SU-DHL-6 (cell line): ENCODE data around the gene TSPO.
A peak's percentile ranks its signal among the peaks of the same experiment; 100 is the strongest.

Source experiments
- H2AFZ ChIP-seq: fragments of 200-600 bp; sonication (generic); 2 replicates; pipeline ENCODE4 v1.6.1; 2014; ENCODE audit warnings: low read depth, mild to moderate bottlenecking, moderate library complexity, mixed read lengths, antibody characterized with exemption, low read length; ENCODE audit not compliant: severe bottlenecking
- H3F3A ChIP-seq: fragments of 200-600 bp; shearing (Covaris generic); 2 replicates; pipeline ENCODE4 v1.6.0; 2016; ENCODE audit warnings: antibody characterized with exemption, mild to moderate bottlenecking; ENCODE audit not compliant: insufficient read depth
- H3K27ac ChIP-seq: fragments of 200-600 bp; sonication (generic); 2 replicates; pipeline ENCODE4 v1.5.1; 2016; ENCODE audit warnings: low read depth, mild to moderate bottlenecking, low read length, moderate library complexity, mixed read lengths
- H3K27me3 ChIP-seq: fragments of 200-600 bp; sonication (generic), shearing (Covaris generic); 2 replicates; pipeline ENCODE4 v1.6.0; 2014; ENCODE audit warnings: mild to moderate bottlenecking, low read length
- H3K36me3 ChIP-seq: fragments of 200-600 bp; sonication (generic); 2 replicates; pipeline ENCODE4 v1.6.1; 2014; ENCODE audit warnings: mild to moderate bottlenecking, low read length, mixed read lengths
- H3K4me2 ChIP-seq: fragments of 300-600, 200-600 bp; shearing (Covaris generic), sonication (generic); 2 replicates; pipeline ENCODE4 v1.6.0; 2014; ENCODE audit warnings: low read length, low read depth, mild to moderate bottlenecking; ENCODE audit not compliant: poor library complexity, severe bottlenecking
- H3K4me3 ChIP-seq: fragments of 200-600 bp; sonication (generic); 2 replicates; pipeline ENCODE4 v1.5.1; 2014; ENCODE audit warnings: antibody characterized with exemption, low read length, mild to moderate bottlenecking, mixed read lengths; ENCODE audit not compliant: insufficient read depth, poor library complexity, severe bottlenecking
- H3K79me2 ChIP-seq: fragments of 200-600 bp; sonication (generic); 2 replicates; pipeline ENCODE4 v1.6.1; 2014; ENCODE audit warnings: mild to moderate bottlenecking, low read length, moderate library complexity; ENCODE audit not compliant: insufficient read depth
- H3K9ac ChIP-seq: fragments of 200-600 bp; sonication (generic); 2 replicates; pipeline ENCODE4 v1.7.0; 2014; ENCODE audit warnings: mild to moderate bottlenecking, low read length
- H3K9me2 ChIP-seq: fragments of 200-600 bp; sonication (generic); replicated peaks from 2 replicates; pipeline ENCODE4 v1.6.1; 2014; ENCODE audit warnings: low read length; ENCODE audit not compliant: insufficient read depth
- H3K9me3 ChIP-seq: fragments of 200-600 bp; sonication (generic); 2 replicates; pipeline ENCODE4 v1.6.1; 2014; ENCODE audit warnings: low read length, mixed read lengths; ENCODE audit not compliant: insufficient read depth
- H4K20me1 ChIP-seq: fragments of 200-600 bp; sonication (generic); 2 replicates; pipeline ENCODE4 v1.6.1; 2014; ENCODE audit warnings: low read depth, mild to moderate bottlenecking, antibody characterized with exemption, low read length, moderate library complexity, mixed read lengths
- EZH2phosphoT487 ChIP-seq: fragments of 200-600 bp; sonication (generic), shearing (Covaris generic); conservative IDR thresholded peaks from 2 replicates; pipeline ENCODE4 v1.6.1; 2018; ENCODE audit warnings: mild to moderate bottlenecking, antibody characterized with exemption, low read length, moderate library complexity, mixed read lengths
- TF ChIP-seq, protein P1 (sequence below): fragments of 200-600 bp; sonication (generic); IDR thresholded peaks from one replicate; pipeline ENCODE4 v1.5.1; 2017; ENCODE audit warnings: antibody characterized with exemption, mild to moderate bottlenecking, low read length, moderate library complexity; ENCODE audit not compliant: insufficient read depth, poor library complexity, severe bottlenecking

The TSPO gene

DNA sequence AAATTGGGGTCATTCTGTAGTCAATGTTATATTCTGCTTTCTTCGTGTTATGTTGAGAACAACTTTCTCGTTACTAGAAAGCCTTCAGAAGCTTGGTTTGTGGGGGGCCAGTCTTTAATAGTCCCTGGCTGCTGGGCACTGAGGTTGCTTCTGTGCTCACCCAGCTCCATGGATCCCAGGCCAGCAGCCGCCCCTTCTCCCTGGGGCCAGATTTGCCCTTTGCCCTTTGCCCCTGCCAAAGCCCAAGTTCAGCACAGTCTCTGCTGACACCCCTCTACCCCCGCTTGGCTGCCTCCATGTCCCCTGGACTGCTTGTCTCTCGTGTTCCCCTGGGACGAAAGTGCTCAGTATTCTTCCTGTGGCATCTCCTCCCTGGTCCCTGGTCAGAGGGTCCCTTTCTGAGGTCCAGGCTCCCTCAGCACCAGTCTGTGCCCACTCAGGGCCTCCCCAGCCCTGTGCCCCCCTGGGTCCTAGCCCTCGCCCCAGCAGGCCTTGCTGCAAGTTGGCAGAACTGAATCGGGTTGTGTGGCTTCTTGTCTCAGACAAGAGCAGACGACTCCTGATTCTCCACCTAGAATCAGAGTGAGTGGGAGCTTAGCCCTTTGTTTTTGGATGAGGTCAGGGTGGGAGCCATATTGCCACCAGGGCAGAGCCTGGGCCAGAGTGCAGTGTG is 6.7 kb downstream of the TSPO start:
- Histone ChIP-seq H3K27ac (no peak overlapping the region), H3K36me3 (no peaks in the 10 kb centered on the region), H3K27me3 (no peaks in the 10 kb centered on the region), H3K4me3 (no peak overlapping the region), H3F3A (no peaks in the 10 kb centered on the region), H3K9me2 (no peaks in the 10 kb centered on the region), H3K9ac (no peak overlapping the region), H3K9me3 (no peaks in the 10 kb centered on the region), H3K79me2 (no peaks in the 10 kb centered on the region), H4K20me1 (no peaks in the 10 kb centered on the region), H3K4me2 (no peak overlapping the region), H2AFZ (no peak overlapping the region)
- no peak for TF ChIP-seq EZH2phosphoT487
- TF ChIP-seq, protein P1, sequence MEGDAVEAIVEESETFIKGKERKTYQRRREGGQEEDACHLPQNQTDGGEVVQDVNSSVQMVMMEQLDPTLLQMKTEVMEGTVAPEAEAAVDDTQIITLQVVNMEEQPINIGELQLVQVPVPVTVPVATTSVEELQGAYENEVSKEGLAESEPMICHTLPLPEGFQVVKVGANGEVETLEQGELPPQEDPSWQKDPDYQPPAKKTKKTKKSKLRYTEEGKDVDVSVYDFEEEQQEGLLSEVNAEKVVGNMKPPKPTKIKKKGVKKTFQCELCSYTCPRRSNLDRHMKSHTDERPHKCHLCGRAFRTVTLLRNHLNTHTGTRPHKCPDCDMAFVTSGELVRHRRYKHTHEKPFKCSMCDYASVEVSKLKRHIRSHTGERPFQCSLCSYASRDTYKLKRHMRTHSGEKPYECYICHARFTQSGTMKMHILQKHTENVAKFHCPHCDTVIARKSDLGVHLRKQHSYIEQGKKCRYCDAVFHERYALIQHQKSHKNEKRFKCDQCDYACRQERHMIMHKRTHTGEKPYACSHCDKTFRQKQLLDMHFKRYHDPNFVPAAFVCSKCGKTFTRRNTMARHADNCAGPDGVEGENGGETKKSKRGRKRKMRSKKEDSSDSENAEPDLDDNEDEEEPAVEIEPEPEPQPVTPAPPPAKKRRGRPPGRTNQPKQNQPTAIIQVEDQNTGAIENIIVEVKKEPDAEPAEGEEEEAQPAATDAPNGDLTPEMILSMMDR, result no peak

DNA sequence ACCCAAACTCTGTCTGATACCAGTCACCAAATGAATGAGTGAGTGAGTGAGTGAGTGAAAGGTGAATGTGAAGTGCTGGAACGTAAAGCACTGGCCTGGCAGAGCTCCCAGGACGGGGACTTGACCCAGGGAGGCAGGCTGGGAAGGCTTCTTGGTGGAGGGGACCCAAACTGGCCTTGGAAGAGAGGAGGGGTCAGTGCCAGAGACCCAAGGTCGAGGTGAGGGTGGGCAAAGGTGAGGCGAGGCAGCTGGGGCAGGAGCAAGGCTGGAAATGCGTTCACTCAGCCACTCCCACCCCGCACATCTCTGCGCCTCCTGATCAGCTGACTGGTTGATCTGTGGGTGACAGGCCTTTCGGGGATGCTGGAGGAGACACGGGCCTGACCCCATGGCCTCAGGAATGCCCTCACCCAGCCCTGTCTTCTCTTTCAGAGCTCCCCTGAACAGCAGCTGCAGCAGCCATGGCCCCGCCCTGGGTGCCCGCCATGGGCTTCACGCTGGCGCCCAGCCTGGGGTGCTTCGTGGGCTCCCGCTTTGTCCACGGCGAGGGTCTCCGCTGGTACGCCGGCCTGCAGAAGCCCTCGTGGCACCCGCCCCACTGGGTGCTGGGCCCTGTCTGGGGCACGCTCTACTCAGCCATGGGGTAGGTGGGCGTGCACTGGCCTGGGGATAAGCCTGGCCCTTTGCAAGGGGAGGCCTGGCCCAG is 7.6 kb downstream of the TSPO start:
- Histone ChIP-seq H3K27me3 (no peaks in the 10 kb centered on the region), H3K9ac (no peak overlapping the region)
- no peak for TF ChIP-seq EZH2phosphoT487
- TF ChIP-seq, protein P1, result no peak

DNA sequence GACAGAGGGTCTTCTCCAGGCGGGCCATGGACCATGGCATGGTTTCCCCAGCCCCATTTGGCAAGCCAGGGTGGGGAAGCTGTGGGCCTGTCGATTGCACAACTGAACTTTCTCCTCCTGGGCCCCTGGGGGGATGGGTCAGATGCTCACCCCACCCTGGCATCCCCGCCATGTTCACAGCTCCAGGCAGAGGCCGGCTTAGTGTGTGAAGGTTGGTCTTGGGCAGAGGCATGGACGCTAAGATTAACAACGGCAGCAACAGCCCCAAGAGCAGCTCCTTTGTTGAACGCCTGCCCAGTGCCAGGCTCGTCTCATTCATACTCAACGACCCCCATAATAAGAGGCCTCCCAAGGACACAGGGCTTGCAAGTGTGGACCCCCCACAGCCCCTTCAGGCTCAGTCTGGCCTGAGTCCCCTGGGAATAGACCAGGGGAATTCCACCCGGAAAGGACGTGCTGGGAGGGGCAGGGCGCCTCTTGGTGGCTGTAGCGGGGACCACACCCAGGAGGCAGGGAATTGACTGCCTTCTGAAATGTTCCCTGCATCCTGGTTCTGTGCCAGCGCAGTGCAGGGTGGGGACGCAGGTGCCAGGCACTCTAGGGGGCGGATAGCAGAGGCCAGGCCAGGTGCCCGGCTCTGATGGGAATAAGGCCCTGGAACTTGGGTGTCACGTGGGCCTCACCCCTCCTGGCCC is 8.3 kb downstream of the TSPO start:
- TF ChIP-seq EZH2phosphoT487, result no peak
- TF ChIP-seq, protein P1, result peak; percentile 17
- H3K79me2 ChIP-seq, result no peaks in the 10 kb centered on the region
- no peaks in the 10 kb centered on the region for H3F3A ChIP-seq
- H3K36me3 ChIP-seq, result no peaks in the 10 kb centered on the region
- no peak overlapping the region for H3K9ac ChIP-seq
- no peaks in the 10 kb centered on the region for H3K9me2 ChIP-seq
- H3K4me2 ChIP-seq, result no peak overlapping the region
- H3K27me3 ChIP-seq, result no peaks in the 10 kb centered on the region
- H2AFZ ChIP-seq, result no peak overlapping the region
- H4K20me1 ChIP-seq, result no peaks in the 10 kb centered on the region
- no peak overlapping the region for H3K27ac ChIP-seq
- no peaks in the 10 kb centered on the region for H3K9me3 ChIP-seq
- H3K4me3 ChIP-seq, result no peak overlapping the region

More for the DNA sequence above, 7.6 kb downstream of the TSPO start:
- H3K4me2 ChIP-seq, result no peak overlapping the region
- H4K20me1 ChIP-seq, result no peaks in the 10 kb centered on the region
- H3K27ac ChIP-seq, result no peak overlapping the region
- no peaks in the 10 kb centered on the region for H3F3A ChIP-seq
- no peak overlapping the region for H3K4me3 ChIP-seq
- H2AFZ ChIP-seq, result no peak overlapping the region
- no peaks in the 10 kb centered on the region for H3K36me3 ChIP-seq
- no peaks in the 10 kb centered on the region for H3K9me2 ChIP-seq
- H3K79me2 ChIP-seq, result no peaks in the 10 kb centered on the region
- H3K9me3 ChIP-seq, result no peaks in the 10 kb centered on the region
